ENCODE measurements around the gene FAF1. TPM values are rescaled to one million over a fixed set of nuclear protein-coding genes. Genes with fewer than 3 reads are reported as not detected.

Gene FAF1
- total RNA-seq, 4 donors from 2014 or later, result 60.4 to 89.0 (median 67.8) TPM

DNA sequence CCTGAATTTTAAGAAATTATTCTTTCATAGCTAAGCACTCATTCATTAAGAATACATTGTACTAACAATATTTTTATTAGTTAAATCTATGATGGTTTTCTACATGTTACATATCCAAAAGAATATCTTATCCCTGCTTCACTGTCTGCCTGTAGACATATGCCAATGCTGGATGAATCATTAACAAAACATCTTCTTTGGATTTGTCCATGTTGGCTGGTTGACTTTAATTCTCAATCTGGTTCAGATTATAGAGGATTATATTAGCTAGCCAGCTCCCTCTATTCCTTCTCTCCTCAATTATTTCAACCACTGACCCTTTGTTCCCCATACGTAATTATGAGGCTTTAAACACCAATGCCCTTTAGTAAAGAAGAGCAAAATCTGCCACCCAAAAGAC lies 398.0 kb downstream of the FAF1 start:
- Histone ChIP-seq H3K4me1 (no peaks in the 10 kb centered on the region), H3K27me3 (no peaks in the 10 kb centered on the region), H3K36me3 (peaks cover 0 to 62% of the 10 kb centered on the region in 2 donors), H3K27ac (no peak overlapping the region), H3K9me3 (no peaks in the 10 kb centered on the region), H3K4me3 (no peak overlapping the region)
- TF ChIP-seq, protein P1, sequence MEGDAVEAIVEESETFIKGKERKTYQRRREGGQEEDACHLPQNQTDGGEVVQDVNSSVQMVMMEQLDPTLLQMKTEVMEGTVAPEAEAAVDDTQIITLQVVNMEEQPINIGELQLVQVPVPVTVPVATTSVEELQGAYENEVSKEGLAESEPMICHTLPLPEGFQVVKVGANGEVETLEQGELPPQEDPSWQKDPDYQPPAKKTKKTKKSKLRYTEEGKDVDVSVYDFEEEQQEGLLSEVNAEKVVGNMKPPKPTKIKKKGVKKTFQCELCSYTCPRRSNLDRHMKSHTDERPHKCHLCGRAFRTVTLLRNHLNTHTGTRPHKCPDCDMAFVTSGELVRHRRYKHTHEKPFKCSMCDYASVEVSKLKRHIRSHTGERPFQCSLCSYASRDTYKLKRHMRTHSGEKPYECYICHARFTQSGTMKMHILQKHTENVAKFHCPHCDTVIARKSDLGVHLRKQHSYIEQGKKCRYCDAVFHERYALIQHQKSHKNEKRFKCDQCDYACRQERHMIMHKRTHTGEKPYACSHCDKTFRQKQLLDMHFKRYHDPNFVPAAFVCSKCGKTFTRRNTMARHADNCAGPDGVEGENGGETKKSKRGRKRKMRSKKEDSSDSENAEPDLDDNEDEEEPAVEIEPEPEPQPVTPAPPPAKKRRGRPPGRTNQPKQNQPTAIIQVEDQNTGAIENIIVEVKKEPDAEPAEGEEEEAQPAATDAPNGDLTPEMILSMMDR (IDR thresholded peaks at IDR 0.05), result no peak
- no peak for TF ChIP-seq EP300 (IDR thresholded peaks at IDR 0.05)
- TF ChIP-seq POLR2AphosphoS5 (IDR thresholded peaks at IDR 0.05), result no peak
- no peak for TF ChIP-seq POLR2A (IDR thresholded peaks at IDR 0.05)
- ATAC-seq, result no peak
- 75% methylated on average over 1 of the region's 1 CpG; no CpG with 5 or more reads in 1 of the 2 donors for WGBS, 2 donors (ENCODE audit: low coverage in 1 of 2)

DNA sequence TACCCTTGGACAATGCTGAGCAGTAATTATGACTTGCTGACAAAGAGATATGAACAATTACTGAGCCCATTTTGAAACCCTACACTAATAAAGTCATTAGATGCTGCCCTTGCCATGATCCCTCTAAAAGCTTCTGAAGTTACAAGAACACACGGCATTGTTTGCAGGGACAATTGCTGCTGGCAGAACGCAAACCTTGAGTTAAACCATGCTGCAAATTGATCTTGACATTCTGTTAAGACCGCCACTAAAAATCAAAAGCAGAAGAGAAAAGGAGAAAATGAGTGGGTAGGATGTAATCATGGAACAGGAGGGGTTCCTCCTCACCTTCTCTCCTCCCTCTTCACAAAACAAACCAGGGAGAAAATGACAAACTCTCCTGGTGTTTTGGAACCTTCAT lies 400.6 kb downstream of the FAF1 start:
- Histone ChIP-seq H3K9me3 (no peaks in the 10 kb centered on the region), H3K36me3 (peaks cover 0 to 39% of the 10 kb centered on the region in 2 donors), H3K27me3 (no peaks in the 10 kb centered on the region), H3K27ac (no peak overlapping the region), H3K4me1 (no peaks in the 10 kb centered on the region), H3K4me3 (no peak overlapping the region)
- TF ChIP-seq EP300 (IDR thresholded peaks at IDR 0.05), result no peak
- TF ChIP-seq POLR2AphosphoS5 (IDR thresholded peaks at IDR 0.05), result no peak
- TF ChIP-seq POLR2A (IDR thresholded peaks at IDR 0.05), result no peak
- TF ChIP-seq, protein P1 (IDR thresholded peaks at IDR 0.05), result no peak
- WGBS, 2 donors (ENCODE audit: low coverage in 1 of 2), result 78 to 92% methylated on average over 3 of the region's 3 CpGs
- no peak for ATAC-seq

DNA sequence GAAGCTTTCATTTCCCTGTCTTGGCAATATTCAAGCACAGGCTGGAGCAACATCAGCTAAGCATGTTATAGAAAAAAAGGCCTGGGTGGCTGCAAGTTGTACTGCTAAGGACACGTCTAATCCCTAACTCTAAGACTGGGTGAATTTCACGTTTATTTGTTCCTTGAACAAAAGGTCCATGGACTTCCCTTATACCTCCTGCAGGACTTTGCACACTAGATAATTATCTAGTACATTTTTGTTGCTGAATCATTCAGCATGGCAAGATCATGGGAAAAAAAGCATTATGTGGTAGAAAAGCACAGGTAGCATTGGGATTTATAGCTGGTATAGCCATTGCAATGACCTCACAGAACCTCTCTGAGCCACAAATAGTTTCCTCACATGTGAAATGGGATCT lies 406.1 kb downstream of the FAF1 start:
- Histone ChIP-seq H3K36me3 (peaks cover 0 to 6% of the 10 kb centered on the region in 2 donors), H3K9me3 (no peaks in the 10 kb centered on the region), H3K27me3 (no peaks in the 10 kb centered on the region), H3K27ac (no peak overlapping the region), H3K4me3 (no peak overlapping the region), H3K4me1 (no peaks in the 10 kb centered on the region)
- TF ChIP-seq, protein P1 (IDR thresholded peaks at IDR 0.05), result no peak
- TF ChIP-seq POLR2A (IDR thresholded peaks at IDR 0.05) (no peak), EP300 (IDR thresholded peaks at IDR 0.05) (no peak), POLR2AphosphoS5 (IDR thresholded peaks at IDR 0.05) (no peak)
- WGBS, 2 donors (ENCODE audit: low coverage in 1 of 2), result 81 to 86% methylated on average over 2 of the region's 2 CpGs
- no peak for ATAC-seq

DNA sequence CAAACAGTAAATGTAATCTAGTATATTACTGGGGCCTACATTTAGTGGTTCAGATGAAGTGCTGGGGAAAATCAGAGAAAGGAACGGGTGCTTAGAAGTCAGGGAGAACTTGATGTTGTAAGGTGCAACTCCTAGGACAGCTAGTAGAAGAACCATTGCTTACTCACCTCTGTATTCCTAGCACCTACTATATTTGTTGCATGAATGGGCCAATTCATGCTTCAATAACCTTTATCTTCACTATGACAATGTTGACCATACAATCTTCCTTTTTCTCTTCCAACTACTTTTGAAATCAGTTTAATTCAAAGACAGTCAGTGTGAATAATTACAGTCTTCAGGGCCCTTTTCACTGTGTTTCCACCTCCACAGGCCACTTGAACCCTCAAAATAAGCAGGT lies 411.8 kb downstream of the FAF1 start:
- TF ChIP-seq EP300 (IDR thresholded peaks at IDR 0.05) (no peak), POLR2A (IDR thresholded peaks at IDR 0.05) (no peak)
- TF ChIP-seq, protein P1 (IDR thresholded peaks at IDR 0.05), result no peak
- no peaks in the 10 kb centered on the region for H3K9me3 ChIP-seq
- peaks cover 0 to 19% of the 10 kb centered on the region in 2 donors for H3K36me3 ChIP-seq
- no peak overlapping the region for H3K27ac ChIP-seq
- 80 to 85% methylated on average over 1 of the region's 1 CpG for WGBS, 2 donors (ENCODE audit: low coverage in 1 of 2)
- no peaks in the 10 kb centered on the region for H3K4me1 ChIP-seq
- H3K4me3 ChIP-seq, result no peak overlapping the region
- H3K27me3 ChIP-seq, result no peaks in the 10 kb centered on the region
- no peak for ATAC-seq

DNA sequence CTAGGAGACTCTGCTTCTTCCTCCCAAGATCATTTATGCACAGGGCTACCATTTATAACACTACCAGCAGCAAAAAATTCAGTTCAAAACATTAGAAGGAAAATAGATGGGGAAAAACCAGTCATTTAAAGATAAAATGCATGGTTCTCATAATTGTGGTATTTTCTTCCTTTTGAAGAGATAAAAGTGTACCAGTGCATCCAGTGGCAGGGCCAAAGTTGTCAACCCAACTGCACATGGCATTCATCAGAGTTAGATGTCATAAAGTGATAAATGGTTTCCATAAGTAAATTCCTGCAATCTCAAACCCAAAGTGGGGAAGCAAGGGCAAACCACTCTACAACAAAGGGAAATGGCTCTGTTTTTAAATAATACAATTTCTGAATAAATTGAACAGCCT lies 417.7 kb downstream of the FAF1 start:
- peaks cover 0 to 6% (median 0%) of the 10 kb centered on the region in 3 donors for H3K4me1 ChIP-seq
- no peaks in the 10 kb centered on the region for H3K27me3 ChIP-seq
- TF ChIP-seq EP300 (IDR thresholded peaks at IDR 0.05), result no peak
- TF ChIP-seq POLR2AphosphoS5 (IDR thresholded peaks at IDR 0.05), result no peak
- TF ChIP-seq POLR2A (IDR thresholded peaks at IDR 0.05), result no peak
- TF ChIP-seq, protein P1 (IDR thresholded peaks at IDR 0.05), result no peak
- no peak overlapping the region for H3K27ac ChIP-seq
- no peaks in the 10 kb centered on the region for H3K9me3 ChIP-seq
- ATAC-seq, result no peak
- no peak overlapping the region for H3K4me3 ChIP-seq
- H3K36me3 ChIP-seq, result peaks cover 0 to 17% of the 10 kb centered on the region in 2 donors
